RWPE2 (cell line): ENCODE data around the gene TBC1D2B.

Source experiments
- ATAC-seq: fragments of 200-7000 bp; cut with Tn5 transposase; 3 replicates; pipeline ENCODE4 v1.9.1; 2021; ENCODE audit warnings: low read depth
- DNase-seq: peaks from one replicate; pipeline ENCODE4 v3.0.0-alpha.2; 2020; ENCODE audit warnings: low spot score
- H3K27ac ChIP-seq: fragments of 450-650 bp; 2 replicates; pipeline ENCODE4 v1.5.1; 2017; ENCODE audit warnings: mild to moderate bottlenecking; ENCODE audit not compliant: poor library complexity, severe bottlenecking
- H3K27me3 ChIP-seq: fragments of 250-450 bp; sonication (Bioruptor Pico); 2 replicates; pipeline ENCODE4 v1.5.1; 2021; ENCODE audit warnings: mild to moderate bottlenecking, moderate library complexity; ENCODE audit not compliant: insufficient read depth, poor library complexity, severe bottlenecking
- H3K36me3 ChIP-seq: fragments of 250-450 bp; sonication (Bioruptor Pico); 2 replicates; pipeline ENCODE4 v1.5.1; 2020; ENCODE audit warnings: low read depth, mild to moderate bottlenecking, moderate library complexity
- H3K4me1 ChIP-seq: fragments of 250-450 bp; sonication (Bioruptor Pico); 2 replicates; pipeline ENCODE4 v1.5.1; 2021; ENCODE audit warnings: mild to moderate bottlenecking, moderate library complexity; ENCODE audit not compliant: insufficient read depth, poor library complexity, severe bottlenecking
- H3K4me3 ChIP-seq: fragments of 250-450 bp; sonication (Bioruptor Pico); 2 replicates; pipeline ENCODE4 v1.5.1; 2021; ENCODE audit warnings: mild to moderate bottlenecking, moderate library complexity; ENCODE audit not compliant: severe bottlenecking
- H3K9me3 ChIP-seq: fragments of 250-450 bp; sonication (Bioruptor Pico); 2 replicates; pipeline ENCODE4 v1.5.1; 2021; ENCODE audit warnings: mild to moderate bottlenecking, moderate library complexity; ENCODE audit not compliant: severe bottlenecking
- TF ChIP-seq, protein P1 (sequence below): fragments of 450-650 bp; IDR thresholded peaks from one replicate; pipeline ENCODE4 v1.5.1; 2017; ENCODE audit warnings: mild to moderate bottlenecking, moderate library complexity; ENCODE audit not compliant: poor library complexity, severe bottlenecking

The TBC1D2B gene

DNA sequence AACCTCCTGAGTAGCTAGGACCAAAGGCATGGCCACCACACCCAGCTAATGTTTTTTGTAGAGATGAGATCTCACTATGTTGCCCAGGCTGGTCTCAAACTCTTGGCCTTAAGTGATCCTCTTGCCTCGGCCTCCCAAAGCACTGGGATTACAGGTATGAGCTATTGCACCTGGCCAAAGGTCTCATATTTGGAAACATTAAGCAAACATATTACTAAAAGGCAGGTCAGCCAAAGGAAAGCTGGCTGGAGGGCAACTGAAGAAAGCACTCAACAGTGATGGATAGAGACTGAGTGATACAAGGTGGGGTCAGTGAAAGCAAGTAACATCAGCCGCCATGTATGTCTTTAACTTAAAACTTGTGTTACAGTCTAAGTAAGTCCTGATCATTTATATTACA is 57.5 kb downstream of the TBC1D2B start:
- Histone ChIP-seq H3K27me3 (no peaks in the 10 kb centered on the region), H3K36me3 (peaks cover 92% of the 10 kb centered on the region), H3K4me3 (no peak overlapping the region), H3K4me1 (no peaks in the 10 kb centered on the region), H3K27ac (no peak overlapping the region), H3K9me3 (no peaks in the 10 kb centered on the region)
- TF ChIP-seq, protein P1, sequence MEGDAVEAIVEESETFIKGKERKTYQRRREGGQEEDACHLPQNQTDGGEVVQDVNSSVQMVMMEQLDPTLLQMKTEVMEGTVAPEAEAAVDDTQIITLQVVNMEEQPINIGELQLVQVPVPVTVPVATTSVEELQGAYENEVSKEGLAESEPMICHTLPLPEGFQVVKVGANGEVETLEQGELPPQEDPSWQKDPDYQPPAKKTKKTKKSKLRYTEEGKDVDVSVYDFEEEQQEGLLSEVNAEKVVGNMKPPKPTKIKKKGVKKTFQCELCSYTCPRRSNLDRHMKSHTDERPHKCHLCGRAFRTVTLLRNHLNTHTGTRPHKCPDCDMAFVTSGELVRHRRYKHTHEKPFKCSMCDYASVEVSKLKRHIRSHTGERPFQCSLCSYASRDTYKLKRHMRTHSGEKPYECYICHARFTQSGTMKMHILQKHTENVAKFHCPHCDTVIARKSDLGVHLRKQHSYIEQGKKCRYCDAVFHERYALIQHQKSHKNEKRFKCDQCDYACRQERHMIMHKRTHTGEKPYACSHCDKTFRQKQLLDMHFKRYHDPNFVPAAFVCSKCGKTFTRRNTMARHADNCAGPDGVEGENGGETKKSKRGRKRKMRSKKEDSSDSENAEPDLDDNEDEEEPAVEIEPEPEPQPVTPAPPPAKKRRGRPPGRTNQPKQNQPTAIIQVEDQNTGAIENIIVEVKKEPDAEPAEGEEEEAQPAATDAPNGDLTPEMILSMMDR = no peak
- DNase-seq (no peak), ATAC-seq (no peak)

DNA sequence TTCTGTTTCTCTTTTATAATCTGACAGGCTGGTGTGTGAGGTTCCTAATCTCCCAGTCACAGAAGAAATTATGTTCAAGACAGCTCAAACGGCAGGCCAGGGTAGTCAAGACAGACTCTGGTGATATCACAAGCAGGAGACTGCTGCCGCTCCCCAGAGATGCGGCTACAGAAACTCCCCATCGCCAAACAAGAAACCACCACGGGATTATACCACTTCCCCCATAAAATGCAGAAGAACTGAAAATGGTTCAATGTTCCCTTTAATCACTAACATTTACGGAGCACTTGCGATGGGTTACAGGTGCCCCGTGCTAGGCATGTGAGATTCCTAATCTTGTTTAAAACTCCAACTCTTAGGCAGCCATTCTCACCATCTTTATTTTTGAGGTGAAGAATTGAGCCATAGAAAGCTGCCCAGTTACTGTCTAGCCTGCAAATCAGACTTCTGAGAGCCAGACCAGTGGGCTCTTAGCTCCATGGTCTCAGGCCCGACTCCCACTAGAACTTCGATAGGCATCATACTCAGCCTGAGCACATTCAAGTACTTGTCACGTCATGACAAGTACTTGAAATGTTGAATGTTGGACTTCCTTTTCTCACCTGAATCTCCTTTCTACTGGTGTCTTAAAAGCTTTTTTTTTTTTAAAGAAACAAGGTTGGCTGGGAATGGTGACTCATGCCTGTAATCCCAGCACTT is 58.4 kb downstream of the TBC1D2B start:
- peaks cover 92% of the 10 kb centered on the region for H3K36me3 ChIP-seq
- DNase-seq (no peak), ATAC-seq (no peak)
- H3K27ac ChIP-seq = no peak overlapping the region
- TF ChIP-seq, protein P1 = no peak
- H3K4me3 ChIP-seq = no peak overlapping the region
- no peaks in the 10 kb centered on the region for H3K4me1 ChIP-seq
- H3K9me3 ChIP-seq = no peaks in the 10 kb centered on the region
- H3K27me3 ChIP-seq = no peaks in the 10 kb centered on the region

DNA sequence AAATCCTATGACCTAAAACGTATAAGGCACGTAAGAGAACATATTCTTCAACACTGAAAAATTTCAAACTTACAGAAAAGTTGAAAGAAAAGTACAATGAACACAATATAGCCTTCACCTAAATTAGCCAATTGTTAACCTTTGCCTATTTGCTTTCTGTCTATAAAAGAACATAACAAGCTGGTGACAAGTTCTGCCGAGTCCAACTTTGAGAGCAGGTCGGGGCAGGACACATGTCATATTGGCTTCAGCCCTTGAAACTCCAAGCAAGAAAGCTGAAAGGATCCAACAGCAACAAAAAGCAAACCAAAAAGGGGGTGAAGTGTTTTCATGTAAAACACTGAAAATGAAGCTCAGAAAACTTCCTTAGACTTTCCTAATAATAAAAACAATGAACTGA is 59.1 kb downstream of the TBC1D2B start:
- H3K36me3 ChIP-seq = peaks cover 93% of the 10 kb centered on the region
- no peak overlapping the region for H3K4me3 ChIP-seq
- no peaks in the 10 kb centered on the region for H3K27me3 ChIP-seq
- H3K4me1 ChIP-seq = peaks cover 2% of the 10 kb centered on the region
- H3K9me3 ChIP-seq = no peaks in the 10 kb centered on the region
- H3K27ac ChIP-seq = no peak overlapping the region
- TF ChIP-seq, protein P1 = no peak
- DNase-seq = no peak
- ATAC-seq = no peak

DNA sequence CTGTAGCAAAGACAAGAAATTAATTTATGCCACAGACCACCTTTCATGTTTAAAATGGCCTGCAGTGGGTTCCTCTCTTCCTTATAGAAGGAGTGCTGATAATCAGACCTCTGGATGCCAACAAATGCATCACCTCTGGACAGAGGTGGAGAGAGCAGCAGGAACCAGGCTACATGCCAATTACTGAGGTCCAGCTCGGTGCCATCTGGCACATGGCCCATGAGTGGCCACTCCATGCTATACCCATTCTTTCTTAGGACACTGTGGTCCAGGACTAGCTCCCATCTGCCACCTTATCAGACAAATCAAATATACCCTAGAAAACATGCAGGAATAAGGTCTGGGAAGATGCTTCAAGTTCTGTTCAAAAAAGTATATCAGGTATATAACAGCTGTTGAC is 60.7 kb downstream of the TBC1D2B start:
- DNase-seq (no peak), ATAC-seq (no peak)
- Histone ChIP-seq H3K4me1 (peaks cover 18% of the 10 kb centered on the region), H3K4me3 (no peak overlapping the region), H3K27ac (no peak overlapping the region), H3K36me3 (peaks cover 91% of the 10 kb centered on the region), H3K27me3 (no peaks in the 10 kb centered on the region), H3K9me3 (no peaks in the 10 kb centered on the region)
- TF ChIP-seq, protein P1 = no peak

DNA sequence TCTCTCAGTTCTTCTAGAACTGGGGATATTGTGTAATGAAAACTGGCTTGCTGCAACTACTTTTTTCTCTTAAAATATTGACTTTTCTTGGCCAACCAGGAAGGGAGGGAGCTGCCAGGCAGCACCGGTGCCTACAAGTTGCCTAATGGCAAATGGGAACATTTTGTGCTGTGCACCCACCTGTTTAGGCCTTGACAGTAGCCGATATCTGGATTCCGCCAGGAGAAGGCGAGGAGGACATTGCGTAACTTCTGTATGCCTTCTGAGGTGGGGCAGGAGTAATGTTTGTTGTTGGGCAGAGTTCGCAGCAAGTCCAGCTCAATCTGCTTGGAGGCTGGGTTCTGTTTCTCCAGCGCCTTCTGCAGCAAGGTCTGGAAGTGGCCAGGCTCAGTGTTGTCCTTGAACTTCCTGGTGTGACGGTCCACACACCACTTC is 64.9 kb downstream of the TBC1D2B start:
- TF ChIP-seq, protein P1 = no peak
- peak; percentile 79 for DNase-seq
- H3K36me3 ChIP-seq = peaks cover 85% of the 10 kb centered on the region
- ATAC-seq = peak; percentile 60
- no peaks in the 10 kb centered on the region for H3K27me3 ChIP-seq
- no peaks in the 10 kb centered on the region for H3K9me3 ChIP-seq
- H3K27ac ChIP-seq = peak overlapping the region; percentile 87
- no peak overlapping the region for H3K4me3 ChIP-seq
- H3K4me1 ChIP-seq = peaks cover 35% of the 10 kb centered on the region
